ENCODE data around the gene HOMER2.

HOMER2 gene

GRCh38 chr15:82918607-82919230, 33.8 kb downstream of the HOMER2 start:
- Histone ChIP-seq H3K27me3 (no peaks in the 10 kb centered on the region), H3K4me2 (no peak overlapping the region), H4K20me1 (no peaks in the 10 kb centered on the region), H3K4me3 (no peak overlapping the region), H3K9ac (no peak overlapping the region), H3K4me1 (no peaks in the 10 kb centered on the region), H3K36me3 (no peaks in the 10 kb centered on the region), H3K27ac (no peak overlapping the region), H3K9me3 (no peaks in the 10 kb centered on the region)
- TF ChIP-seq Cebpa-rat (IDR thresholded peaks at IDR 0.05), result no peak

GRCh38 chr15:82918162-82918561, 34.4 kb downstream of the HOMER2 start:
- no peaks in the 10 kb centered on the region for H4K20me1 ChIP-seq
- no peaks in the 10 kb centered on the region for H3K4me1 ChIP-seq
- no peak overlapping the region for H3K4me2 ChIP-seq
- no peaks in the 10 kb centered on the region for H3K36me3 ChIP-seq
- no peaks in the 10 kb centered on the region for H3K27me3 ChIP-seq
- H3K4me3 ChIP-seq, result no peak overlapping the region
- H3K9me3 ChIP-seq, result no peaks in the 10 kb centered on the region
- H3K9ac ChIP-seq, result no peak overlapping the region
- no peak overlapping the region for H3K27ac ChIP-seq
- no peak for TF ChIP-seq Cebpa-rat (IDR thresholded peaks at IDR 0.05)

- Histone ChIP-seq H3K9ac (no peak overlapping the region), H3K36me3 (no peaks in the 10 kb centered on the region)
Observed at GRCh38 chr15:82917249-82917648, 35.3 kb downstream of the HOMER2 start.

GRCh38 chr15:82916161-82916952, 36.2 kb downstream of the HOMER2 start:
- H3K27me3 ChIP-seq, result no peaks in the 10 kb centered on the region
- no peak overlapping the region for H3K9ac ChIP-seq
- TF ChIP-seq Cebpa-rat (IDR thresholded peaks at IDR 0.05), result no peak
- H3K4me1 ChIP-seq, result no peaks in the 10 kb centered on the region
- H3K4me2 ChIP-seq, result no peak overlapping the region
- no peaks in the 10 kb centered on the region for H3K36me3 ChIP-seq
- H3K9me3 ChIP-seq, result no peaks in the 10 kb centered on the region
- H4K20me1 ChIP-seq, result no peaks in the 10 kb centered on the region
- no peak overlapping the region for H3K4me3 ChIP-seq
- no peak overlapping the region for H3K27ac ChIP-seq

More at GRCh38 chr15:82917249-82917648, 35.3 kb downstream of the HOMER2 start:
- Histone ChIP-seq H4K20me1 (no peaks in the 10 kb centered on the region), H3K9me3 (no peaks in the 10 kb centered on the region), H3K4me2 (no peak overlapping the region), H3K4me3 (no peak overlapping the region), H3K27me3 (no peaks in the 10 kb centered on the region), H3K4me1 (no peaks in the 10 kb centered on the region), H3K27ac (no peak overlapping the region)
- no peak for TF ChIP-seq Cebpa-rat (IDR thresholded peaks at IDR 0.05)

- TF ChIP-seq Cebpa-rat (IDR thresholded peaks at IDR 0.05), result no peak
- H3K27me3 ChIP-seq, result no peaks in the 10 kb centered on the region
- H3K4me1 ChIP-seq, result 0 out of 2 replicates have a peak, but pooled peaks cover 6% of the 10 kb centered on the region
- H4K20me1 ChIP-seq, result no peaks in the 10 kb centered on the region
- no peak overlapping the region for H3K9ac ChIP-seq
- H3K9me3 ChIP-seq, result peaks cover 5% of the 10 kb centered on the region
- no peak overlapping the region for H3K4me3 ChIP-seq
- no peaks in the 10 kb centered on the region for H3K36me3 ChIP-seq
- no peak overlapping the region for H3K27ac ChIP-seq
- no peak overlapping the region for H3K4me2 ChIP-seq
Observed at GRCh38 chr15:82914396-82914795, 38.1 kb downstream of the HOMER2 start.

GRCh38 chr15:82911458-82911857, 41.1 kb downstream of the HOMER2 start:
- Histone ChIP-seq H3K36me3 (no peaks in the 10 kb centered on the region), H3K4me3 (no peak overlapping the region), H3K4me2 (no peak overlapping the region), H3K27ac (no peak overlapping the region), H3K9me3 (peaks cover 25% of the 10 kb centered on the region), H3K4me1 (0 out of 2 replicates have a peak, but pooled peaks cover 6% of the 10 kb centered on the region), H3K27me3 (no peaks in the 10 kb centered on the region), H4K20me1 (no peaks in the 10 kb centered on the region), H3K9ac (no peak overlapping the region)
- TF ChIP-seq Cebpa-rat (IDR thresholded peaks at IDR 0.05), result no peak

GRCh38 chr15:82910721-82911120, 41.8 kb downstream of the HOMER2 start:
- Histone ChIP-seq H3K4me1 (0 out of 2 replicates have a peak, but pooled peaks cover 6% of the 10 kb centered on the region), H3K9ac (no peak overlapping the region), H3K9me3 (peaks cover 25% of the 10 kb centered on the region), H3K4me2 (no peak overlapping the region), H3K36me3 (no peaks in the 10 kb centered on the region), H3K4me3 (no peak overlapping the region), H3K27me3 (no peaks in the 10 kb centered on the region), H3K27ac (no peak overlapping the region), H4K20me1 (no peaks in the 10 kb centered on the region)
- TF ChIP-seq Cebpa-rat (IDR thresholded peaks at IDR 0.05), result no peak

GRCh38 chr15:82909080-82909815, 43.3 kb downstream of the HOMER2 start:
- H3K27me3 ChIP-seq, result no peaks in the 10 kb centered on the region
- H3K36me3 ChIP-seq, result no peaks in the 10 kb centered on the region
- no peak overlapping the region for H3K9ac ChIP-seq
- H3K4me2 ChIP-seq, result no peak overlapping the region
- peaks cover 25% of the 10 kb centered on the region for H3K9me3 ChIP-seq
- no peaks in the 10 kb centered on the region for H4K20me1 ChIP-seq
- TF ChIP-seq Cebpa-rat (IDR thresholded peaks at IDR 0.05), result no peak
- no peak overlapping the region for H3K27ac ChIP-seq
- H3K4me1 ChIP-seq, result 0 out of 2 replicates have a peak, but pooled peaks cover 6% of the 10 kb centered on the region
- no peak overlapping the region for H3K4me3 ChIP-seq

GRCh38 chr15:82907350-82907749, 45.2 kb downstream of the HOMER2 start:
- 0 out of 2 replicates have a peak, but pooled peaks cover 6% of the 10 kb centered on the region for H3K4me1 ChIP-seq
- H3K27ac ChIP-seq, result no peak overlapping the region
- TF ChIP-seq Cebpa-rat (IDR thresholded peaks at IDR 0.05), result no peak

GRCh38 chr15:82904574-82904973, 47.9 kb downstream of the HOMER2 start:
- Histone ChIP-seq H3K36me3 (no peaks in the 10 kb centered on the region), H4K20me1 (no peaks in the 10 kb centered on the region), H3K27me3 (no peaks in the 10 kb centered on the region), H3K4me2 (no peak overlapping the region), H3K9me3 (peaks cover 22% of the 10 kb centered on the region), H3K4me3 (no peak overlapping the region), H3K27ac (no peak overlapping the region), H3K9ac (no peak overlapping the region), H3K4me1 (no peaks in the 10 kb centered on the region)
- TF ChIP-seq Cebpa-rat (IDR thresholded peaks at IDR 0.05), result no peak

More at GRCh38 chr15:82907350-82907749, 45.2 kb downstream of the HOMER2 start:
- Histone ChIP-seq H3K4me3 (no peak overlapping the region), H3K9ac (no peak overlapping the region), H3K27me3 (no peaks in the 10 kb centered on the region), H3K36me3 (no peaks in the 10 kb centered on the region), H3K9me3 (peaks cover 25% of the 10 kb centered on the region), H3K4me2 (no peak overlapping the region), H4K20me1 (no peaks in the 10 kb centered on the region)
